ENCODE results near the gene XPO6.
"Not testable (repeated sequence)": the region's sequence is repeated elsewhere in the genome, so short reads cannot be mapped to it uniquely, and the experiment has no call there.

The XPO6 gene

GRCh38 chr16:28258567-28258966, 46.8 kb upstream of the XPO6 start:
- POLR2A ChIA-PET: no interaction called here
- CTCF ChIA-PET: no interaction called here

DNA sequence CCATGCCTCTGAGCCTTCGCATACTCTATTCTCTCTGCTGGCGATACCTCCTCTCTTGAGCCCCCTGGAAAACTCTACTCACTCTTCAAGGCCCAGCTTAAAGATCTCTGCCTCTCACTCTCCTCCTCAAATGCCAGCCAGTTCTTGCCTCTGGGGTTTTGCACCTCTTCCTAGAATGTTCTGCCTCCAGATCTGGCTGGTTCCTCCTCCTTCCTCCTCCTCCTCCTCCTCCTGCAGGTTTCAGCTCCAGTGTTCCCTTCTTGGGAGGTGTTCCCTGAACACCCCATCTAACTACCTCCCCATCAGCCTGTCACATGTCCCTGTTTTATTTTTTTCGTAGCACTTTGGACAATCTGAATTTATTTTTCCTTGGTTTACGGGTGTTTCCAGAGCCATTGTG, 45.5 kb upstream of the XPO6 start:
- DNase-seq (ENCODE audit: extremely low spot score): no peak
- TF ChIP-seq FOXM1 (IDR thresholded peaks at IDR 0.05; ENCODE audit: borderline replicate concordance) (no peak), CTBP1 (IDR thresholded peaks at IDR 0.05; ENCODE audit: borderline replicate concordance) (no peak)
- ChIA-PET POLR2A (no interaction called here), CTCF (no interaction called here)

More at GRCh38 chr16:28258567-28258966, 46.8 kb upstream of the XPO6 start:
- DNase-seq (ENCODE audit: extremely low spot score): no peak
- TF ChIP-seq LEF1 (IDR thresholded peaks at IDR 0.05; ENCODE audit: borderline replicate concordance) (no peak), FOXM1 (IDR thresholded peaks at IDR 0.05; ENCODE audit: borderline replicate concordance) (no peak), BHLHE40 (IDR thresholded peaks at IDR 0.05; ENCODE audit: borderline replicate concordance) (no peak), FOXK2 (IDR thresholded peaks at IDR 0.05) (no peak), TARDBP (IDR thresholded peaks at IDR 0.05) (no peak), SUZ12 (IDR thresholded peaks at IDR 0.05) (no peak), CTBP1 (IDR thresholded peaks at IDR 0.05; ENCODE audit: borderline replicate concordance) (no peak), ELF4 (IDR thresholded peaks at IDR 0.05) (no peak), PKNOX1 (IDR thresholded peaks at IDR 0.05) (no peak), HDGF (IDR thresholded peaks at IDR 0.05; ENCODE audit: borderline replicate concordance) (no peak), ZNF384 (IDR thresholded peaks at IDR 0.05) (no peak), SP1 (IDR thresholded peaks at IDR 0.05) (no peak), ARNT (IDR thresholded peaks at IDR 0.05) (no peak)

GRCh38 chr16:28255838-28256237, 44.1 kb upstream of the XPO6 start:
- DNase-seq (ENCODE audit: extremely low spot score): no peak
- no peak for TF ChIP-seq SP1 (IDR thresholded peaks at IDR 0.05)
- TF ChIP-seq SUZ12 (IDR thresholded peaks at IDR 0.05): no peak
- TF ChIP-seq BHLHE40 (IDR thresholded peaks at IDR 0.05; ENCODE audit: borderline replicate concordance): no peak
- no peak for TF ChIP-seq TARDBP (IDR thresholded peaks at IDR 0.05)
- no peak for TF ChIP-seq FOXK2 (IDR thresholded peaks at IDR 0.05)
- TF ChIP-seq FOXA1 (IDR thresholded peaks at IDR 0.05): no peak
- TF ChIP-seq NFRKB (IDR thresholded peaks at IDR 0.05): no peak
- no peak for TF ChIP-seq PKNOX1 (IDR thresholded peaks at IDR 0.05)
- TF ChIP-seq ARNT (IDR thresholded peaks at IDR 0.05): no peak
- no peak for TF ChIP-seq L3MBTL2 (conservative IDR thresholded peaks at IDR 0.05)
- TF ChIP-seq LEF1 (IDR thresholded peaks at IDR 0.05; ENCODE audit: borderline replicate concordance): no peak
- no peak for TF ChIP-seq HDGF (IDR thresholded peaks at IDR 0.05; ENCODE audit: borderline replicate concordance)
- no peak for TF ChIP-seq ZNF384 (IDR thresholded peaks at IDR 0.05)
- POLR2A ChIA-PET: no interaction called here
- CTCF ChIA-PET: no interaction called here

DNA sequence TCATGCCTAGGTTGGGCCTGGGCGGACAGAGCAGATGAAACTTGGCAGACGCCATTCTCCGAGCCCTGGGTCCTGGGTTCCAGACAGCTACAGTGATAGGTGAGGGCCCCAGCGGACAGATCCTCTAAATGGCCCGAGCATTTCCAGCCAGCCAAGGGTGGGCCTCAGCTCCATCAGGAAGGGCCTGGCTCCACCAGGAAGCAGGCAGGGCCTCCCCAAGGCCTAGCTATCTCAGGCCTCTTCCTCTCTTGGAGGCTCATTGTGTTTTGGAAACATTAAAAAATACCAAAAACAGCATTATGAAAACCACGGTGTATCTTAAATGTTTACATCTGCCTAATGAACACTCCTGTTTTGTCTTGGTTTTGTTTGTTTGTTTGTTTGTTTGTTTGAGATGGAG, 42.4 kb upstream of the XPO6 start:
- ChIA-PET POLR2A (no interaction called here), CTCF (no interaction called here)
- TF ChIP-seq ARNT (IDR thresholded peaks at IDR 0.05) (no peak), ZNF384 (IDR thresholded peaks at IDR 0.05) (no peak), HDGF (IDR thresholded peaks at IDR 0.05; ENCODE audit: borderline replicate concordance) (no peak), SUZ12 (IDR thresholded peaks at IDR 0.05) (no peak), SP1 (IDR thresholded peaks at IDR 0.05) (no peak), LEF1 (IDR thresholded peaks at IDR 0.05; ENCODE audit: borderline replicate concordance) (no peak), PKNOX1 (IDR thresholded peaks at IDR 0.05) (no peak), BHLHE40 (IDR thresholded peaks at IDR 0.05; ENCODE audit: borderline replicate concordance) (no peak), TARDBP (IDR thresholded peaks at IDR 0.05) (no peak), FOXK2 (IDR thresholded peaks at IDR 0.05) (no peak), CTBP1 (IDR thresholded peaks at IDR 0.05; ENCODE audit: borderline replicate concordance) (no peak), NFRKB (IDR thresholded peaks at IDR 0.05) (no peak), FOXM1 (IDR thresholded peaks at IDR 0.05; ENCODE audit: borderline replicate concordance) (no peak), L3MBTL2 (conservative IDR thresholded peaks at IDR 0.05) (no peak), ELF4 (IDR thresholded peaks at IDR 0.05) (no peak), FOXA1 (IDR thresholded peaks at IDR 0.05) (no peak)
- DNase-seq (ENCODE audit: extremely low spot score): no peak

GRCh38 chr16:28250999-28251398, 39.2 kb upstream of the XPO6 start:
- ChIA-PET POLR2A (no interaction called here), CTCF (no interaction called here)
- no peak for DNase-seq (ENCODE audit: extremely low spot score)
- no peak for TF ChIP-seq HDGF (IDR thresholded peaks at IDR 0.05; ENCODE audit: borderline replicate concordance)
- no peak for TF ChIP-seq BHLHE40 (IDR thresholded peaks at IDR 0.05; ENCODE audit: borderline replicate concordance)
- no peak for TF ChIP-seq ELF4 (IDR thresholded peaks at IDR 0.05)
- TF ChIP-seq SUZ12 (IDR thresholded peaks at IDR 0.05): no peak
- no peak for TF ChIP-seq ARNT (IDR thresholded peaks at IDR 0.05)
- no peak for TF ChIP-seq FOXA1 (IDR thresholded peaks at IDR 0.05)
- TF ChIP-seq CTBP1 (IDR thresholded peaks at IDR 0.05; ENCODE audit: borderline replicate concordance): no peak
- TF ChIP-seq NFRKB (IDR thresholded peaks at IDR 0.05): no peak
- TF ChIP-seq SP1 (IDR thresholded peaks at IDR 0.05): no peak
- TF ChIP-seq LEF1 (IDR thresholded peaks at IDR 0.05; ENCODE audit: borderline replicate concordance): no peak
- no peak for TF ChIP-seq FOXK2 (IDR thresholded peaks at IDR 0.05)
- no peak for TF ChIP-seq ZNF384 (IDR thresholded peaks at IDR 0.05)
- no peak for TF ChIP-seq L3MBTL2 (conservative IDR thresholded peaks at IDR 0.05)
- no peak for TF ChIP-seq FOXM1 (IDR thresholded peaks at IDR 0.05; ENCODE audit: borderline replicate concordance)
- no peak for TF ChIP-seq PKNOX1 (IDR thresholded peaks at IDR 0.05)
- no peak for TF ChIP-seq TARDBP (IDR thresholded peaks at IDR 0.05)

DNA sequence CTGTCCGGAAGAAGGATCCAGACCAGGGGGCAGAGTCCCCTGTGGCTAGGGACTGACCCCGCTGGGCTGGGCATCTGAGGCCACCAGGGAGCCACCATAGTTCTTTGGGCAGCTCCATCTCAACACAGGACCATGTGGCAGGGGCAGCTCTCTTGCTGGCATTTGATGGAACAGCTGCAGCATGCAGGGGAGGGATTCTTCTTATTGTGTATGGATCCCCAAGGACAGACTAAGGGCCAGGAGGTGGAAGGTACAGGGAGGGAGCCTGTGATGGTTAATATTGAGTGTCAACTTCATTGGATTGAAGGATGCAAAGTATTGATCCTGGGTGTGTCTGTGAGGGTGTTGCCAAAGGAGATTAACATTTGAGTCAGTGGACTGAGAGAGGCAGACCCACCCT, 37.7 kb upstream of the XPO6 start:
- POLR2A ChIA-PET; DNase-seq (ENCODE audit: extremely low spot score); CTCF ChIA-PET: not testable (repeated sequence)

Data from HEK293T (cell line).